Suprapubic skin (tissue), 4 donors: ENCODE measurements around the gene BBLN. TPM values are rescaled to one million over a fixed set of nuclear protein-coding genes. Genes with fewer than 3 reads are reported as not detected.

Experiments
- DNase-seq, 2 donors: peaks; one replicate each; pipeline ENCODE4 v3.0.0-alpha.2; 2019; ENCODE audit warnings: low spot score in 2 of 2
- H3K27ac ChIP-seq: fragments of 200-600 bp; sonication (generic); one replicate; pipeline ENCODE4 v1.5.1; 2019
- H3K27me3 ChIP-seq: fragments of 200-600 bp; sonication (generic); one replicate; pipeline ENCODE4 v1.5.1; 2019
- H3K36me3 ChIP-seq: fragments of 200-600 bp; sonication (generic); one replicate; pipeline ENCODE4 v1.5.1; 2019
- H3K4me1 ChIP-seq: fragments of 200-600 bp; sonication (generic); one replicate; pipeline ENCODE4 v1.5.1; 2019
- H3K4me3 ChIP-seq: fragments of 200-600 bp; sonication (generic); one replicate; pipeline ENCODE4 v1.5.1; 2019; ENCODE audit warnings: mild to moderate bottlenecking
- H3K9me3 ChIP-seq: fragments of 200-600 bp; sonication (generic); one replicate; pipeline ENCODE4 v1.5.1; 2019
- CTCF ChIP-seq, 2 donors: fragments of 200-600 bp in 1 of 2; fragments of 450-650 bp in 1 of 2; sonication (generic) in 1 of 2; IDR thresholded peaks; one replicate each; pipeline ENCODE4 v1.5.1; 2016 to 2019; ENCODE audit warnings: antibody characterized with exemption in 2 of 2, mild to moderate bottlenecking in 1 of 2, moderate library complexity in 1 of 2
- EP300 ChIP-seq: sonication (generic); formaldehyde crosslinking; IDR thresholded peaks from one replicate; pipeline ENCODE4 v1.6.1; 2017; ENCODE audit warnings: antibody characterized with exemption
- POLR2A ChIP-seq, 2 donors: fragments of 450-650 bp; IDR thresholded peaks; one replicate each; pipeline ENCODE4 v1.6.1; 2017; ENCODE audit warnings: antibody characterized with exemption in 2 of 2, mild to moderate bottlenecking in 2 of 2, moderate library complexity in 2 of 2
- POLR2AphosphoS5 ChIP-seq, 3 donors: sonication (generic); formaldehyde crosslinking; IDR thresholded peaks; one replicate each; pipeline ENCODE4 v1.6.1; 2017; ENCODE audit warnings: antibody characterized with exemption in 3 of 3
- WGBS: methylation state at CpG from one replicate; pipeline ENCODE4 v1.1.5; 2018; 5-methylcytosine and 5-hydroxymethylcytosine counted together
- total RNA-seq, 4 donors: library from RNA; depleted of rRNA; stranded (reverse); fragments of >200 nt; gene quantifications; one replicate each; pipeline ENCODE4 v1.1.0, GENCODE V29; 2016

Gene BBLN
- total RNA-seq, 4 donors from 2014 or later, result 157 to 345 (median 224) TPM

DNA sequence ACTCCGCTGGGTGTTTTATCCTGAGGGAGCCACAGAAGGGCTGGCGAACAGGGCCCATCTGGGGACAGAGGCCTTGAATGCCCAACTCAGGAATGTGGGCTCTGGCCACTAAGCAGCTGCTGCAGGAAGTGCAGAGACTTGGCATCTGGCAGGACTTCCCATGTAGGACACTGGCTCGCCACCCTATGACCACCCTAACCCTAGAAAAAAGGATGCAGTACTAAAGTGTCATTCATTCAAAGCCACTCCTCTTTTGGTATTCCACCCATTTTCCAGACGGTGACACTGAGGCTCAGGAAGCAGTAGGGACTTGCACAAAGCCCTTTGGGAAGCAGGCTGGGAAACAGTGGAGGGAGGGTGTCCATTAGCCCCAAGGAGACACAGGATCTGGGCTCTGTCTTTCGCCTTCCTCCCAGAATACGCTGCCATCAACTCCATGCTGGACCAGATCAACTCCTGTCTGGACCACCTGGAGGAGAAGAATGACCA is 3.0 kb downstream of the BBLN start:
- Histone ChIP-seq H3K9me3 (no peaks in the 10 kb centered on the region), H3K4me3 (no peak overlapping the region), H3K4me1 (peaks cover 28% of the 10 kb centered on the region), H3K36me3 (peaks cover 43% of the 10 kb centered on the region), H3K27me3 (no peaks in the 10 kb centered on the region), H3K27ac (no peak overlapping the region)
- 87% methylated on average over 6 of the region's 6 CpGs for WGBS
- no peak for TF ChIP-seq POLR2A (IDR thresholded peaks at IDR 0.05)
- TF ChIP-seq CTCF (IDR thresholded peaks at IDR 0.05), result no peak
- no peak for TF ChIP-seq POLR2AphosphoS5 (IDR thresholded peaks at IDR 0.05)
- no peak for TF ChIP-seq EP300
- no peak for DNase-seq

DNA sequence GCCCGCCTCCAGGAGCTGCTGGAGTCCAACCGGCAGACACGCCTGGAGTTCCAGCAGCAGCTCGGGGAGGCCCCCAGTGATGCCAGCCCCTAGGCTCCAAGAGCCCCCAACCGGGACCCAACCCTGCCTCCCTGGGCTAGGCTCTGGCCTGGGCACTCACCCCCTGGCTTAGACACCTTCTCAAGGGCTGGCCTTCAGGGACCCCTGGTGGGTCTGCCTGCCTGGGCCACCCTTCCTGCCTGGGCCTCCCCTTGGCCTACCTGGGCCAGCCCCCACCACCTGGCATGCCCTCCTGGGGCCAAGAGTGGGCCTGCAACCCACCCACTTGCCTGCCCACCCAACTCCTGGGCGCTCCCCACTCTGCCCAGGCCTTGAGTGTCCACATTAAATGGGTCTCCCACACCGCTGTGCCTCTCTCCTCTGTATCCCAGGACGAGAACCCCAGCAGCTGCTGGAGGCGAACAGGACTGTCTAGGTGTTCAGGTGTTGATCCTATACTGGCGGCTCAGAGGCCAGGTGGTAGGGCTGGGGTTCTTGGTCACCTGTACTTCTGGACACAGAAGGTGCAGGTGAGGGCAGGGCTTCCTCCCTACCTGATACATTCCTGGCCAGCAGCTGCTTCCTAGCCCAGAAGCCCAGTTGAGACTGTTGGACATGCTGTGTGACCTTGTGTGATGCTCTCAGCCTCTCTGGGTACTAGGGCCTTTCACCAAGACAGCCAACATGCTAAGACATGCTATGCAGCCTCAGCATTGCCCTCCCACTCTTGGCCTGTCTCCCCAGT is 3.6 kb downstream of the BBLN start:
- DNase-seq, result peak in 1 of 2 donors; percentile 64
- TF ChIP-seq POLR2A (IDR thresholded peaks at IDR 0.05), result no peak
- no peak for TF ChIP-seq EP300
- TF ChIP-seq POLR2AphosphoS5 (IDR thresholded peaks at IDR 0.05), result no peak
- TF ChIP-seq CTCF (IDR thresholded peaks at IDR 0.05), result no peak
- Histone ChIP-seq H3K36me3 (peaks cover 49% of the 10 kb centered on the region), H3K27me3 (no peaks in the 10 kb centered on the region), H3K27ac (no peak overlapping the region), H3K4me3 (no peak overlapping the region), H3K4me1 (peaks cover 28% of the 10 kb centered on the region), H3K9me3 (no peaks in the 10 kb centered on the region)
- WGBS, result 88% methylated on average over 6 of the region's 10 CpGs

GRCh38 chr9:128164307-128164885 is 4.3 kb downstream of the BBLN start:
- Histone ChIP-seq H3K27ac (no peak overlapping the region), H3K27me3 (no peaks in the 10 kb centered on the region), H3K4me3 (no peak overlapping the region), H3K4me1 (peaks cover 24% of the 10 kb centered on the region), H3K9me3 (no peaks in the 10 kb centered on the region), H3K36me3 (peaks cover 56% of the 10 kb centered on the region)
- no peak for TF ChIP-seq POLR2AphosphoS5 (IDR thresholded peaks at IDR 0.05)
- no peak for TF ChIP-seq POLR2A (IDR thresholded peaks at IDR 0.05)
- TF ChIP-seq CTCF (IDR thresholded peaks at IDR 0.05), result no peak
- TF ChIP-seq EP300, result no peak
- WGBS, result 66% methylated on average over 11 of the region's 14 CpGs
- peak in 1 of 2 donors; percentile 60 for DNase-seq

GRCh38 chr9:128166169-128166568 is 6.1 kb downstream of the BBLN start:
- H3K4me1 ChIP-seq, result peaks cover 9% of the 10 kb centered on the region

More at GRCh38 chr9:128166169-128166568, 6.1 kb downstream of the BBLN start:
- H3K4me3 ChIP-seq, result no peak overlapping the region
- H3K9me3 ChIP-seq, result no peaks in the 10 kb centered on the region
- H3K27me3 ChIP-seq, result no peaks in the 10 kb centered on the region
- TF ChIP-seq POLR2AphosphoS5 (IDR thresholded peaks at IDR 0.05) (no peak), EP300 (no peak), POLR2A (IDR thresholded peaks at IDR 0.05) (no peak), CTCF (IDR thresholded peaks at IDR 0.05) (no peak)
- H3K36me3 ChIP-seq, result peaks cover 73% of the 10 kb centered on the region
- no peak overlapping the region for H3K27ac ChIP-seq
- 86% methylated on average over 9 of the region's 18 CpGs for WGBS
- no peak for DNase-seq
